GM23338 (cell line): ENCODE results near the gene TRDMT1.

Experiments
- EZH2 ChIP-seq: fragments of 200-600 bp; sonication (generic); IDR thresholded peaks from one replicate; pipeline ENCODE4 v1.8.0; 2017; ENCODE audit warnings: antibody characterized with exemption, mild to moderate bottlenecking, low read depth; ENCODE audit not compliant: unreplicated experiment
- EZH2phosphoT487 ChIP-seq: fragments of 200-600 bp; sonication (generic); IDR thresholded peaks from one replicate; pipeline ENCODE4 v1.8.1; 2018; ENCODE audit warnings: antibody characterized with exemption; ENCODE audit not compliant: unreplicated experiment
- POLR2AphosphoS5 ChIP-seq: IDR thresholded peaks from 2 replicates; pipeline ENCODE4 v1.6.1; 2016; ENCODE audit warnings: antibody characterized with exemption, low read depth
- REST ChIP-seq: IDR thresholded peaks from one replicate; pipeline ENCODE4 v1.6.1; 2018; ENCODE audit warnings: antibody characterized with exemption; ENCODE audit not compliant: unreplicated experiment
- TF ChIP-seq, protein P1 (sequence below), 2 experiments: fragments of 200-600 bp in 1 of 2; sonication (generic) in 1 of 2; conservative IDR thresholded peaks; 2 replicates each; pipeline versions ENCODE4 v1.5.1 to v1.6.1; 2016 to 2017; ENCODE audit warnings: antibody characterized with exemption in 2 of 2, low read depth in 2 of 2, mild to moderate bottlenecking in 2 of 2, moderate library complexity in 1 of 2

DNA sequence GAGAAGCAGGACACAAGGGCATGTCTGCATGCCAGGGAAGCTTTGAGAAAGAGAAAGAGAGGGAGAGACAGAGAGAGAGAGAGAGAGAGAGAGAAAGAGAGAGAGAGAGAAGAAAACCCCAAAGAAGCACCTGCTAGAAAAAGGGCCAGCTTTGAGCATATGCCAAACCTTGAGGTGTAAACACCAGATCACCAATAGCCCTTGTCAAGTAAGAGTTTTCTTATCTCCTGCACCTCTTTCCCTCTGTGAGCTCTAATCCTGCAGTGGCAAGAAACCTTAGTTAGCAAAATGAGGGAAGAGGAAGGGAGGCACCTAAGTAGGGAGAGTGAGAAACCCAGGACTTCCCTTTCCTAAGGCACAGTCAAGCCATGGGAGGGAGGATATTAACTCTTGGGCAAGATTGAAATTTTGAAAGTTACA is 11.3 kb upstream of the TRDMT1 start:
- TF ChIP-seq REST = no peak
- TF ChIP-seq EZH2 = no peak
- TF ChIP-seq, protein P1, sequence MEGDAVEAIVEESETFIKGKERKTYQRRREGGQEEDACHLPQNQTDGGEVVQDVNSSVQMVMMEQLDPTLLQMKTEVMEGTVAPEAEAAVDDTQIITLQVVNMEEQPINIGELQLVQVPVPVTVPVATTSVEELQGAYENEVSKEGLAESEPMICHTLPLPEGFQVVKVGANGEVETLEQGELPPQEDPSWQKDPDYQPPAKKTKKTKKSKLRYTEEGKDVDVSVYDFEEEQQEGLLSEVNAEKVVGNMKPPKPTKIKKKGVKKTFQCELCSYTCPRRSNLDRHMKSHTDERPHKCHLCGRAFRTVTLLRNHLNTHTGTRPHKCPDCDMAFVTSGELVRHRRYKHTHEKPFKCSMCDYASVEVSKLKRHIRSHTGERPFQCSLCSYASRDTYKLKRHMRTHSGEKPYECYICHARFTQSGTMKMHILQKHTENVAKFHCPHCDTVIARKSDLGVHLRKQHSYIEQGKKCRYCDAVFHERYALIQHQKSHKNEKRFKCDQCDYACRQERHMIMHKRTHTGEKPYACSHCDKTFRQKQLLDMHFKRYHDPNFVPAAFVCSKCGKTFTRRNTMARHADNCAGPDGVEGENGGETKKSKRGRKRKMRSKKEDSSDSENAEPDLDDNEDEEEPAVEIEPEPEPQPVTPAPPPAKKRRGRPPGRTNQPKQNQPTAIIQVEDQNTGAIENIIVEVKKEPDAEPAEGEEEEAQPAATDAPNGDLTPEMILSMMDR (conservative IDR thresholded peaks at IDR 0.05; ENCODE audit: low read depth in 2 of 2) = no peak
- no peak for TF ChIP-seq EZH2phosphoT487
- TF ChIP-seq POLR2AphosphoS5 = no peak
